CD4-positive, alpha-beta T cell treated with Interleukin-17A for 1 hour (primary cell): ENCODE measurements around the gene NOL9.
"Not testable (repeated sequence)": the region's sequence is repeated elsewhere in the genome, so short reads cannot be mapped to it uniquely, and the experiment has no call there.

Experiments used
- DNase-seq: peaks from one replicate; pipeline ENCODE4 v3.0.0-alpha.2; 2020

NOL9 gene

DNA sequence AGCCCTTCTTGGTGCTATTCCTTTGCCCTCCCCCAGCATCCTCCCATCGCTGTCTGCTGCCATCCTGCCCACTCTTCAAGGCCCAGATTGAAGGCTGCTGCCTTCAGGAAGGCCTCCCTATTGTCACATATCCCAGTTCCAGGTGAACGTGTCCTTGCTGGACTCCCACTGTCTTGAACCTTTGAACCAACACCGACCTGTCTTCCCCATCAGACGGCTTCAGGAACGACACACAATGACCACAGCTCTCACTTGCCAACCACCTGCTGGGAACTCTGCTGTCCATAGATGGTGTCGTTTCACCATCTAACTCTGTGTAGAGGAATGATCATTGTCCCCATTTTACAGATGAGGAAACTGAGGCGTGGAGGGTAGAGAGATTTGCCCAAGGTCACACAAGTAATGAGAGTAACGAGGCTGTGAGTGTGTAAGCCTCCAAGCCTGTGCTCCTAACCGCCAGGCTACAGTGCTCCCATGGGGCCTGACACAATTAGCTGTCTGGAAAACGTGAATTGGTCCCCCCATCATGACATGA is 53.0 kb downstream of the NOL9 start:
- no peak for DNase-seq

GRCh38 chr1:6500544-6501278 is 53.6 kb downstream of the NOL9 start:
- DNase-seq = no peak

- no peak for DNase-seq
Observed at GRCh38 chr1:6499296-6499695, 55.0 kb downstream of the NOL9 start.

- DNase-seq = no peak
Observed at GRCh38 chr1:6498576-6499111, 55.7 kb downstream of the NOL9 start.

DNA sequence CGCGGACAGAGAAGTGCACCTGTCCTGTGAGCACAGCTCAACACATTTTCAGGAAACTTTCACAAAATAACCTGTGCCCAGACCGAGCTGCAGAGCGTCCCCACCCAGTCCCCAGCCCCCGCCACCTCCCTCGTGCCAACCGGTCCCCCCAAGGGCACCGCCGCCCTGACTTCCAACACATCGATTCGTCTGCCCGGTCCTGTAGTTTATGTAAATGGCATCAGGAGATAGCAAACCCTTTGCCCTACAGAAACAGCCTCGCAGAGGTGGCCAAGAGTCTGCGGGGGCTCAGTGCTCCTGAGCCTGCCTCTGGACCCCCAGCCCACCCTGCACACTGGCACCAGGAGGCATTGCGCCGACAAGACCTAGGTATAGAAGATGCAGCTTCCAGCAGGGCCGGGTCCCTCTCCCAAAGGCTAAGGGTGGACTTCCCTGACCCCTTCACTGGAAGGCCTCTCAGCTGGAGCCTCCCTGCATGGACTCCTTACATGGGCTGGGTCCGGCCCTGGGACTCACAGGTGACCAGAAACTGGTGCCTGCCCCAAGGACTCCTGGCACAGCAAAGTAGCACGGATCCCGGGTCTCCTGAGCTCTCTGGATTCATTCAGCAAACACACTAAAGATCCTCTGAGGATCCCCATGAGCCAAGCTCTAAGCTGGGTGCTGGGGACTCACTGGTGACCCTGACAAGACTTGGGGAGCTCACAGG is 56.3 kb downstream of the NOL9 start:
- no peak for DNase-seq

GRCh38 chr1:6497215-6497866 is 57.0 kb downstream of the NOL9 start:
- peak; percentile 61 for DNase-seq

DNA sequence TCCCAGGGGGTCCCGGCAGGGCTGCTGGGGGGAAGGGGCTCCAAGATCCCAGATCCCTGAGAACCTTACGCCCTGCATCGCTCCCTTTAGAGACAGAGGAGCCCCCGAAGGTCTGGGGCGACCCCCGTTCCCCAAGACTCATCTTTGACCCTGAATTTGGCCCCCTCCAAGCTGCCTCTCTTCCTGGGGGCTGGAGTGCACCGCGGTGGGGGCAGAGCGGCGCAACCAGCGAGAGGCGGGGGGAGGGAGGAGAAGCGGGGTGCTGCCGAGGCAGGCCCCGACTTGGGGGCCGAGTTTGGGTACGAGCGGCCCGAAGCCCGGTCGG is 57.5 kb downstream of the NOL9 start:
- DNase-seq = no peak

DNA sequence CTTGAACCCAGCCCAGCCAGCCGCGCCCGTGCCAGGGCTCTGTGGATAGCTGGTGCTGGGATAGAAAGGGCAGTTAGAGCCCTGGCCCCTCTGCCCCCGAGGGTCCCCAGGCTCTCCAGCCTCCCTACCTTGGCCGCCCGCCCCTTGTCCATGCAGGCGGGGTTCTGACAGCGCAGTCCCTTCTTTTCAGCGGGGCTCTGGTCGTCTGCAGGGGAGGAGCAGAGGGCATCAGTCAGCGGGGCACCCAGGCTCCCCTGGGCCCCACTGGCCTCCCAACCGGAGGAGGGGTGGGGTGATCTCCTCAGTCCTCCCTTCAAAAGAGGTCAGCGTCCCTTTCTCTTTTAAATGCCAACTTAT is 58.0 kb downstream of the NOL9 start:
- DNase-seq = no peak

- DNase-seq = no peak
Observed at GRCh38 chr1:6495540-6496364, 58.6 kb downstream of the NOL9 start.

- no peak for DNase-seq
Observed at GRCh38 chr1:6495041-6495441, 59.3 kb downstream of the NOL9 start.

- no peak for DNase-seq
Observed at GRCh38 chr1:6494627-6495026, 59.7 kb downstream of the NOL9 start.

DNA sequence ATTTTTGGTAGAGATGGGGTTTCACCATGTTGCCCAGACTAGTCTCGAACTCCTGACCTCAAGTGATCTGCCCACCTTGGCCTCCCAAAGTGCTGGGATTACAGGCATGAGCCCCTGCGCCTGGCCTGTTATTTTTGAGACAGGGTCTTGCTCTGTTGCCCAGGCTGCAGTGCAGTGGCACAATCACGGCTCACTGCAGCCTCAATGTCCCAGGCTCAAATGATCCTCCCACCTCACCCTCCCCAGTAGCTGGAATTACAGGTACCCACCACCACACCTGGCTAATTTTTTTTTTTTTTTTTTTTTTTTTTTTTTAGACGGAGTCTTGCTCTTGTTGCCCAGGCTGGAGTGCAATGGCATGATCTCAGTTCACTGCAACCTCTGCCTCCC is 60.5 kb downstream of the NOL9 start:
- not testable (repeated sequence) for DNase-seq

DNA sequence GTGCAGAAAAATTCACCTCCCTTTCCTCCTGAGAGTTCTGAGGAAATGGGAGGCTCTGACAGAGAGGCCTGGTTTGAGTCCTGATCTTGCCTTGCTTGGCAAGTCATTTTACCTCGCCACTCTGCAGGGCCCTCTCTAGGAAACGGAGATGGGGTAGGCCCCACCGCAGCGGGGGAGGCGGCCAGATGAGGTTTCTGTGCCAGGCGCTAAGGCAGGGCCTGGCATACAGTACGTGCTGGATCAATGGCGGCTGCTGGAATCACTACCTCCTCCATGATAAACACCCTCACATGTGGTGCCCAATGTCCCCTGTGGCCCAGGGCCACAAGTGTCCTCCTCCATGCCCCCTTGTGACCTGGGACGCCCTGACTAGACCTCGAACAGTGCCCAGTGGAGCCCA is 62.3 kb downstream of the NOL9 start:
- DNase-seq = no peak

- DNase-seq = no peak
Observed at GRCh38 chr1:6491480-6491962, 62.8 kb downstream of the NOL9 start, which contains the start of gene PLEKHG5. Gene PLEKHG5 (minus strand): TSS chr1:6491667. CDS start chr1:6477571, 14,096 bp downstream.

- no peak for DNase-seq
Observed at GRCh38 chr1:6491081-6491449, 63.2 kb downstream of the NOL9 start.

DNA sequence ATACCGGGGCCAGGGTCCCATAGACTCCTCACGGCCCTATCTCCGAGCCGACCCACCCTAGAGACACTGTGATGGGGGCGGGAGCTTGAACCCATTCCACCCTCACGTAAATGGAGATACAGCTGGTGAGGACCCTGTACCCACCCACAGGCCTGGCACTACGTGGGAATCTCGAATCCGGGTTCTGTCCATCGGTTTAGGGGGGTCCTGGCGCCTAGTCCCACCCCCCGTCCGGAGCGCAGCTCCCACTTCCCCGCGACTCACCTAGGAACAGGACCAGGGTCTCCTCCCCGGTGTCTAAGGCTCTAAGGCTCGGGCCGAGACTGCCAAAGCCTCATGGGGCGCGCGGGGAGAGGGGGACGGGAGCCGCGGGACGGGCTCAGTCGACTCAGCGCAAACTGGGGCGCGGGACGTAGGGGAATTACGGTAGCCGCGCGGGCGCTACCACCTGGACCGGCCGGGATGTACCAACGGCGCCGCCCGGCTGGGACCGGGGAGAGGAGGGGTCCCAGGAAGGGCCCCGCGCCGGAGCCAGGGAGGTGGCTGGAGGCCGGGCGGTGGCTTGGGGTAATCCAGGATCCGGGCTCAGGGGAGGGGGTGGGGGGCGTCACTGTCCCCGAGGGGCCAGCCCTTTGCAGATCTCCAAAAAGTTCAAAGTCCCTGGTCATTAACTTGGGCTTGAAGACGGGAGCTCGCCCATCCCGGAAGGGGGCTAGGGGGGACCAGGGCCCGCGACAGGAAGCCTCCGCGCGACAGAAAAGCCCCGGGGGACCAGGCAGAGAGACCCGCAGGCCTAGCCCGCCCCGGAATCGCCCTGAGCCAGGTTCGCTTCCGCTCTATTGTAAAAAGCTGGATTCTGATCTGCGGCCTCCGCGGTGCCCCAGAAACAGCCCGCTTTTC is 63.9 kb downstream of the NOL9 start:
- DNase-seq = peak; percentile 57

DNA sequence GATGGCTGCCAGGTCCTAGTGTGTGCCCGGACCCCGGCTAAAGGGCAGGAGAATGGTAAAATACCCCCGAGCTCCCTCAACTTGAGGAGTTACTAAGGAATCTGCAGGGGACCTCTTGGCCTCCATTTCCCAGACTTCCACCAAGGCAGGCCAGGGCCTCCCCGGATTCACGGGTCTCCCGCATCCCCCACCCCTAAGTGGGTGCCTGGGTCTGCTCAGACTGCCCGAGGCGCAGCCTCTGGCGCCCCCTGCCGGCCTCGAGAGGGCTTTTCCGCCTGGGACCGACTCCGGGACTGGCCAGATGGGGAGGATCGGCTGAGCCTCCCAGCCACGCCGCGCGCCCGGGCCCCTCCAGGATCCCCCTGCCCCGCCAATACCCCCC is 64.5 kb downstream of the NOL9 start:
- DNase-seq = peak; percentile 80

- no peak for DNase-seq
Observed at GRCh38 chr1:6489383-6489765, 64.9 kb downstream of the NOL9 start.

GRCh38 chr1:6488602-6489382 is 65.5 kb downstream of the NOL9 start:
- DNase-seq = no peak

- DNase-seq = no peak
Observed at GRCh38 chr1:6487804-6488484, 66.4 kb downstream of the NOL9 start.
